Ovary (tissue), 9 donors: Measurements from ENCODE around the gene CSGALNACT2. TPM values are rescaled to one million over a fixed set of nuclear protein-coding genes. Genes with fewer than 3 reads are reported as not detected.

ENCODE experiments used
- DNase-seq, 5 donors: peaks; one replicate each; pipeline ENCODE4 v3.0.0-alpha.2; 2019 to 2020
- H3K27ac ChIP-seq, 2 donors: fragments of 200-600 bp; one replicate each; pipeline versions ENCODE4 v1.5.1 to v1.8.0; 2019 to 2022
- H3K27me3 ChIP-seq: fragments of 200-600 bp; one replicate; pipeline ENCODE4 v1.8.0; 2022
- H3K36me3 ChIP-seq: fragments of 200-600 bp; sonication (generic); one replicate; pipeline ENCODE4 v1.5.1; 2019
- H3K4me1 ChIP-seq: one replicate; pipeline ENCODE4 v1.8.1; 2013; ENCODE audit warnings: mild to moderate bottlenecking, moderate library complexity; ENCODE audit not compliant: insufficient read depth
- H3K4me3 ChIP-seq: fragments of 200-600 bp; sonication (generic); one replicate; pipeline ENCODE4 v1.5.1; 2017
- H3K9me3 ChIP-seq, 2 donors: fragments of 200-600 bp in 1 of 2; sonication (generic) in 1 of 2; one replicate each; pipeline versions ENCODE4 v1.5.1 to v1.8.1; 2013 to 2019; ENCODE audit warnings: mild to moderate bottlenecking in 1 of 2, moderate library complexity in 1 of 2
- EP300 ChIP-seq: sonication (generic); formaldehyde crosslinking; IDR thresholded peaks from one replicate; pipeline ENCODE4 v1.6.1; 2017; ENCODE audit warnings: antibody characterized with exemption
- POLR2A ChIP-seq: fragments of 450-650 bp; IDR thresholded peaks from one replicate; pipeline ENCODE4 v1.6.1; 2017; ENCODE audit warnings: antibody characterized with exemption, mild to moderate bottlenecking, moderate library complexity
- WGBS, 3 donors: extraction: QIAGEN DNeasy Blood & Tissue Kit in 1 of 3; methylation state at CpG; one replicate each; pipeline versions ENCODE4 v1.1.5 to v1.1.7; 2013 to 2017; 5-methylcytosine and 5-hydroxymethylcytosine counted together
- intact Hi-C, 4 donors: fragments of 100-400 bp; cut with DNase I; formaldehyde crosslinking; loops; one replicate each; pipeline versions ENCODE4 v1.11.0 to v1.15.1; 2022 to 2023
- polyA plus RNA-seq, 2 donors: library from polyadenylated mRNA; stranded (reverse); fragments of 200-250 nt in 1 of 2; fragments of 350-450 nt in 1 of 2; fragmentation: Illumina TruSeq in 1 of 2; extraction: RNeasy Lipid Tissue Mini Kit (QIAGEN cat#74804) in 1 of 2; gene quantifications; one replicate each; pipeline ENCODE4 v1.2.3, GENCODE V29; 2013 to 2014
- total RNA-seq, 7 donors: library from RNA; depleted of rRNA in 2 of 7; stranded (reverse); fragments of >200 nt in 2 of 7; fragmentation: NEBNext Ultra II Directional in 3 of 7; extraction: Animal tissue kit (Norgen Biotek cat#: 25700) in 3 of 7; gene quantifications; one replicate each; pipeline versions ENCODE4 v1.1.0 to v1.2.4, GENCODE V29; 2016 to 2023
- TF ChIP-seq, protein P1 (sequence below), 3 donors: fragments of 450-650 bp in 2 of 3; fragments of 200-600 bp in 1 of 3; IDR thresholded peaks; one replicate each; pipeline versions ENCODE4 v1.5.1 to v1.8.0; 2016 to 2022; ENCODE audit warnings: antibody characterized with exemption in 3 of 3, mild to moderate bottlenecking in 1 of 3
- donor health status: DM: no; HTN: no; CAD: no; lungs with moderate emphysema.
- donor health status: DM: no; HTN: no; CAD: no.
- donor health status: Bipolar disorder and iron deficiency.
- donor health status: DM: yes; HTN: yes; CAD: no.
- donor health status: DM: no; HTN: no; CAD: no.
- donor health status: DM: yes; HTN: yes; CAD: no.

The CSGALNACT2 gene
- total and polyA plus RNA-seq, 9 donors, result 14.8 to 27.2 (median 21.8) TPM

DNA sequence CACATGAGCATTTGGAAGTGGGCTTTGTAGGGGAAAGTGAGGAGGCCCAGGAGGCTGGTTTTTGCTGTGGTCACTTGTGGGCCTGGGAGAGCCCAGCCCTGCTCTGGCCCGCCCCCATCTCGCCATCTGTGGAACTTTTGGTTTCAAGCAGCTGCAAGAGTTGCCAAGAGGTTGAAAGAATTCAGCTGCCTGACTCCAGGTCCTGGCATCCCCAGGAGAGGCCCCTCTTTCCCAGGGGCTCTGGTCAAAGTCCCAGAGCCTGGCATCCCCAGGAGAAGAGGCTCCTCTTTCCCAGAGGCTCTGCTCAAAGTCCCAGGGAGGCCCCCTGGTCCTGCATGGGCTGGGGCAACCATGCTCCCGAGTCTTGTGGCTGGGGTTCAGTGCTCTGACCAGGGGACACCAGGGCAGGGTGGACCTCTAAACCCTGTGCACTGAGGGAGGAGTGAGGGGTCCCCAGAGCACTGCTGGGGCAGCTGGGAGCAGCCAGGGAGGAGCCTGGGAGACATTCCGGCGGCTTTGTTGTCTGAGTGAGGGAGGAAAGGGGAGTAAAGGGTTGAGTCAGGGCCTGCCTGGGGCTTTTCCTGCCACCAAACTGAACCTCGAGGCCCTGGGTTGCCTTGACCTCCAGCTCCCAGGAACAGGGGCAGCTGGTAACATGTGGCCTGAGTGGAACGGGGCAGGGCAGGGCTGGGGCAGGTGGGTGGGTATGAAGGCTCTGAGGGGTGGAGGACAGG lies 27.7 kb upstream of the CSGALNACT2 start:
- no peak for TF ChIP-seq EP300
- TF ChIP-seq, protein P1, sequence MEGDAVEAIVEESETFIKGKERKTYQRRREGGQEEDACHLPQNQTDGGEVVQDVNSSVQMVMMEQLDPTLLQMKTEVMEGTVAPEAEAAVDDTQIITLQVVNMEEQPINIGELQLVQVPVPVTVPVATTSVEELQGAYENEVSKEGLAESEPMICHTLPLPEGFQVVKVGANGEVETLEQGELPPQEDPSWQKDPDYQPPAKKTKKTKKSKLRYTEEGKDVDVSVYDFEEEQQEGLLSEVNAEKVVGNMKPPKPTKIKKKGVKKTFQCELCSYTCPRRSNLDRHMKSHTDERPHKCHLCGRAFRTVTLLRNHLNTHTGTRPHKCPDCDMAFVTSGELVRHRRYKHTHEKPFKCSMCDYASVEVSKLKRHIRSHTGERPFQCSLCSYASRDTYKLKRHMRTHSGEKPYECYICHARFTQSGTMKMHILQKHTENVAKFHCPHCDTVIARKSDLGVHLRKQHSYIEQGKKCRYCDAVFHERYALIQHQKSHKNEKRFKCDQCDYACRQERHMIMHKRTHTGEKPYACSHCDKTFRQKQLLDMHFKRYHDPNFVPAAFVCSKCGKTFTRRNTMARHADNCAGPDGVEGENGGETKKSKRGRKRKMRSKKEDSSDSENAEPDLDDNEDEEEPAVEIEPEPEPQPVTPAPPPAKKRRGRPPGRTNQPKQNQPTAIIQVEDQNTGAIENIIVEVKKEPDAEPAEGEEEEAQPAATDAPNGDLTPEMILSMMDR (IDR thresholded peaks at IDR 0.05), result no peak
- no peak for TF ChIP-seq POLR2A
- no peaks in the 10 kb centered on the region for H3K9me3 ChIP-seq
- H3K27me3 ChIP-seq, result no peaks in the 10 kb centered on the region
- peaks cover 13% of the 10 kb centered on the region for H3K4me1 ChIP-seq
- H3K4me3 ChIP-seq, result no peak overlapping the region
- H3K36me3 ChIP-seq, result no peaks in the 10 kb centered on the region
- peak; percentile 54 to 84 (median 74) for DNase-seq
- 9 to 34% (median 15%) methylated on average over 7 of the region's 7 CpGs for WGBS, 3 donors
- peak overlapping the region in 1 of 2 donors; percentile 82 for H3K27ac ChIP-seq
- intact Hi-C loops, result no loop called here

- no peak for DNase-seq
- TF ChIP-seq POLR2A (no peak), EP300 (no peak)
- TF ChIP-seq, protein P1 (IDR thresholded peaks at IDR 0.05), result no peak
- intact Hi-C loops, result no loop called here
- H3K9me3 ChIP-seq, result no peaks in the 10 kb centered on the region
- H3K36me3 ChIP-seq, result no peaks in the 10 kb centered on the region
- peak overlapping the region in 1 of 2 donors; percentile 82 for H3K27ac ChIP-seq
- 78 to 89% (median 81%) methylated on average over 9 to 11 of the region's 11 CpGs for WGBS, 3 donors
- H3K4me1 ChIP-seq, result peaks cover 11% of the 10 kb centered on the region
- no peak overlapping the region for H3K4me3 ChIP-seq
- no peaks in the 10 kb centered on the region for H3K27me3 ChIP-seq
Measured at GRCh38 chr10:43111101-43111500, 27.1 kb upstream of the CSGALNACT2 start.

- no peaks in the 10 kb centered on the region for H3K9me3 ChIP-seq
Measured at GRCh38 chr10:43111921-43112607, 26.2 kb upstream of the CSGALNACT2 start.

DNA sequence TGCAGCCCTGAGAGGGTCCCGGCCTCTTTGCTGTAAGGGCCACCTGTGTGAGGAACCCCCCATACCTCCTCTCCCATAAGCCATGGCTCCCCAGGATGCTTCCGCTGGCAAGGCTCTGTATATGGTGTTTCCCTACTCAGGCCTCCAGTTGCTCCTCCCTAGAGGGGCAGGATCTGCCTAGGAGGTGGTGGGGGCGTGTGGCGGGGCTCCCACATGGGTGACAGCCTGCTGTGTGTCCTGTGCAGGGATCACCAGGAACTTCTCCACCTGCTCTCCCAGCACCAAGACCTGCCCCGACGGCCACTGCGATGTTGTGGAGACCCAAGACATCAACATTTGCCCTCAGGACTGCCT lies 25.7 kb upstream of the CSGALNACT2 start:
- Histone ChIP-seq H3K4me1 (peaks cover 11% of the 10 kb centered on the region), H3K27me3 (no peaks in the 10 kb centered on the region), H3K9me3 (no peaks in the 10 kb centered on the region), H3K4me3 (no peak overlapping the region), H3K36me3 (no peaks in the 10 kb centered on the region), H3K27ac (no peak overlapping the region)
- WGBS, 3 donors, result 92 to 97% (median 94%) methylated on average over 7 of the region's 7 CpGs
- TF ChIP-seq EP300 (no peak), POLR2A (no peak)
- TF ChIP-seq, protein P1 (IDR thresholded peaks at IDR 0.05), result no peak
- DNase-seq, result no peak
- intact Hi-C loops, result no loop called here

More at GRCh38 chr10:43111921-43112607, 26.2 kb upstream of the CSGALNACT2 start:
- Histone ChIP-seq H3K4me3 (no peak overlapping the region), H3K36me3 (no peaks in the 10 kb centered on the region), H3K27me3 (no peaks in the 10 kb centered on the region), H3K27ac (no peak overlapping the region), H3K4me1 (peaks cover 11% of the 10 kb centered on the region)
- intact Hi-C loops, result no loop called here
- 91 to 94% (median 92%) methylated on average over 17 of the region's 17 CpGs for WGBS, 3 donors
- no peak for DNase-seq
- TF ChIP-seq, protein P1 (IDR thresholded peaks at IDR 0.05), result no peak
- TF ChIP-seq POLR2A (no peak), EP300 (no peak)
